Measurements from ENCODE around the gene TAOK3. TPM values are rescaled to one million over a fixed set of nuclear protein-coding genes. Genes with fewer than 3 reads are reported as not detected.
"Not testable (repeated sequence)": the region's sequence is repeated elsewhere in the genome, so short reads cannot be mapped to it uniquely, and the experiment has no call there.

The TAOK3 gene
- polyA plus RNA-seq, 3 donors: 30.5 to 30.7 (median 30.5) TPM

- not testable (repeated sequence) for DNase-seq (ENCODE audit: extremely low read depth in 1 of 11, low read depth in 9 of 11, low spot score in 4 of 11)
Measured at GRCh38 chr12:118129436-118129835, 243.3 kb downstream of the TAOK3 start.

DNA sequence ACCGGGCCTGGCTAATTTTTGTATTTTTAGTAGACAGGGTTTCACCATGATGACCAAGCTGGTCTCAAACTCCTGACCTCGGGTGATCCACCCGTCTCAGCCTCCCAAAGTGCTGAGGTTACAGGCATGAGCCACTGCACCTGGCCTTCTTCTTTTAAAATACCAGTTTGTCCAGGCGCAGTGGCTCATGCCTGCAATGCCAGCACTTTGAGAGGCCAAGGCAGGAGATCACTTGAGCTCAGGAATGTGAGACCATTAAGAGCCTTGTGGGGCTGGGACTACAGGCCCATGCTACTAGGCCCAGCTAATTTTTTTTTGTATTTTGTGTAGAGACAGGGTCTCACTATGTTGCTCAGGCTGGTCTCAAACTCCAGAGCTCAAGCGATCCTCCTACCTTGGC lies 244.8 kb downstream of the TAOK3 start:
- no peak for DNase-seq (ENCODE audit: extremely low read depth in 1 of 11, low read depth in 9 of 11, low spot score in 4 of 11)

DNA sequence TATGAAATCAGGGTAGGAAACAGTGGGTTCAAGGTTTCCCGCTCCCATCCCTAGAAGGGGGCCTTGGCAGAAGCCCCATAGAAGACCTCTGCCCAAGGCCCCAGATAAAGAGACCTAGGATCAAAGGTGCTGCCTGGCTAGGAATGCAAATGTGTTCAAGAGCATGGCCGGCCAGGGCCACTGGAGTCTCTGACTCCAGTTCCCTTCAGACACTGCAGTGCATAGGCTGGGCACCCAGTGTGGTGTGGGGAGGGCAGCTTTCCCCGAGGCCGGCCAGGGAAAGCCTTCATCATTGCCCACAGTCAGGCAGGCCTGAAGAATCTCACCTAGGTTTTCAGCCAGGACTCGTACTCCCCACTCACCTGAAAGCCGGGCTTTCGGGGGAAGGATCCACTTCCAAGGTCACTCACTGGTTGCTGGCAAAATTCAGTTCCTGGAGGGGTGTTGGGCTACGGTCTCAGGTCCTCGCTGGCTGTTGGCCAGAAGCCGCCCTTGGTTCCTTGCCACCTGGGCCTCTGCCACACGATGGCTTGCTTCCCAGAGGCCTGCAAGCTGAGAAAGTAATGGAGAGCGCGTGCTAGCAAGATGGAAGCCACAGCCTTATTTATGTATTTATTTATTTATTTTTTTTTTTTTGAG lies 246.5 kb downstream of the TAOK3 start:
- DNase-seq (ENCODE audit: extremely low read depth in 1 of 11, low read depth in 9 of 11, low spot score in 4 of 11): no peak

GRCh38 chr12:118125743-118126118 lies 247.0 kb downstream of the TAOK3 start:
- DNase-seq (ENCODE audit: extremely low read depth in 1 of 11, low read depth in 9 of 11, low spot score in 4 of 11): no peak

GRCh38 chr12:118124333-118124874 lies 248.3 kb downstream of the TAOK3 start:
- DNase-seq (ENCODE audit: extremely low read depth in 1 of 11, low read depth in 9 of 11, low spot score in 4 of 11): no peak

DNA sequence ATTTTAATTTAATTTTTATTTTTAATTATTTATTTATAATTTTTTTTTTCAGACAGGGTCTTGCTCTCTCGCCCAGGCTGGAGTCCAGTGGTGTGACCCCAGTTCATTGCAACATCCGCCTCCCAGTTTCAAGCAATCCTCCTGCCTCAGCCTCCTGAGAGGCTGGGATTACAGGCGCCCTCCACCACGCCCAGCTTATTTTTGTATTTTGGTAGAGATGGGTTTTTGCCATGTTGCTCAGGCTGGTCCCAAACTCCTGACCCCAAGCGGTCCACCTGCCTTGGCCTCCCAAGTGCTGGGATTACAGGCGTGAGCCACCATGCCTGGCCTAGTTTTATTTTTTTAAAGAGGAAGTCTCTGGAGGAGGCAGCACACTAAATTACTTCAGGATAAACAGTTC lies 250.4 kb downstream of the TAOK3 start:
- DNase-seq (ENCODE audit: extremely low read depth in 1 of 11, low read depth in 9 of 11, low spot score in 4 of 11): no peak

GRCh38 chr12:118120579-118121363 lies 251.9 kb downstream of the TAOK3 start:
- peak in 9 of 11 donors; percentile 33 to 66 (median 57) for DNase-seq (ENCODE audit: extremely low read depth in 1 of 11, low read depth in 9 of 11, low spot score in 4 of 11)

- no peak for DNase-seq (ENCODE audit: extremely low read depth in 1 of 11, low read depth in 9 of 11, low spot score in 4 of 11)
Measured at GRCh38 chr12:118119449-118119879, 253.2 kb downstream of the TAOK3 start.

- no peak for DNase-seq (ENCODE audit: extremely low read depth in 1 of 11, low read depth in 9 of 11, low spot score in 4 of 11)
Measured at GRCh38 chr12:118109088-118109487, 263.6 kb downstream of the TAOK3 start.

DNA sequence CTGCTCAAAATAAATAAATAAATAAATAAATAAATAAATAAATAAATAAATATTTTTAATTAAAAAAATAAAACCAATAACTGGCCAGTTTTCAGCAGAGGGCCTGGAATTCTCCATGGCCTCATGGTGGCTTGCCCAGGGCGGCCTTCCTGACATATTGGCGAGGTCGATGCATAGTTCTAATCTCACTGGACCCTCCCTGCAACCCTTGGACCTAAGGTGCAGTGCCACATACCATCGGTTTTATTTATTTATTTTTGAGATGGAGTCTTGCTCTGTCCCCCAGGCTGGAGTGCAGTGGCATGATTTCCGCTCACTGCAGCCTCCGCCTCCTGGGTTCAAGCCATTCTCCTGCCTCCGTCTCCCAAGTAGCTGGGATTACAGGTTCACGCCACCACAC lies 265.0 kb downstream of the TAOK3 start:
- no peak for DNase-seq (ENCODE audit: extremely low read depth in 1 of 11, low read depth in 9 of 11, low spot score in 4 of 11)

- DNase-seq (ENCODE audit: extremely low read depth in 1 of 11, low read depth in 9 of 11, low spot score in 4 of 11): no peak
Measured at GRCh38 chr12:118107011-118107410, 265.7 kb downstream of the TAOK3 start.

DNA sequence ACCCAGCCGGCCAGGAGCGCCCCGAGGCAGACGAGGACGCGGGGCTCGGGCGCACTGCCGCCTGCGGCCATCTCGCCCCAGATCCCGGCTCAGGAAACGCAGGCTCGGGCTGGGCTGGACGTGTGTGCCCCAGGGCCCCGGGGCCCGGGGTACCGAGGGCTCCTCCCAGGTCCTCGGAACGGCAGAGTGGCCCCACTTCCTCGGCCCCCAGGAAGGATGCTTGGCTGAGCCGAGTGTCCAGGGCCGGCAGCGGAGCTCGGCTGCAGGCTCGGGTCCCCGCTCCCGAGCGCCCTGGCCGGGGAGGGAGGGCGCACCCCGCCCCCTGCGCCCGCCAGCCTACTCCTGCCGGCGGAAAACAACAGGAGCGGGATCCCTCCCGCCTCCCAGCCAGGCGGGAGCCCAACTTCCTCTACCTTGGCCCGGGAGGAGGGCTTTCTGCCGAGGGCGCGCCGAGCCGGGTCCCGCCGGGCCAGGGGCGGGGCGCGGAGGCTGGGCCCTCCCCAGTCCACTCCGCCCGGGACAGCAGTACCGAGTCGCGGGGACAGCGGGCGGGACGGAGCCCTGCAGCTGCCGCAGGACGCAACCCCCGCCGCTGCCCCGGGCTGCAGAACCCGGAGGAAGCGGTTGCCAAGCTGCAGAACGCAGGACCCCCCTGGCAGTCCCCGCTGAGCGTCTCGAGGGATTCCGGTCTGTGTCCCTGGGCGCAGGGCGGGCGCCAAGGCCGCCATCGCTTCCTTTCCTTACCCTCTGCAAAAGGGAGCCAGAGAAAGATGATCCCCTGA lies 268.9 kb downstream of the TAOK3 start, which contains the start of gene VSIG10:
Gene VSIG10, minus strand, starts transcription at position 411 of the 782 bp plus-strand sequence. Its CDS starts 340 bp downstream, at position 71.
- peak in 10 of 11 donors; percentile 8 to 60 (median 41) for DNase-seq (ENCODE audit: extremely low read depth in 1 of 11, low read depth in 9 of 11, low spot score in 4 of 11)

GRCh38 chr12:118103201-118103600 lies 269.5 kb downstream of the TAOK3 start:
- DNase-seq (ENCODE audit: extremely low read depth in 1 of 11, low read depth in 9 of 11, low spot score in 4 of 11): peak in 9 of 11 donors; percentile 10 to 45 (median 25)

GRCh38 chr12:118102609-118103008 lies 270.1 kb downstream of the TAOK3 start:
- no peak for DNase-seq (ENCODE audit: extremely low read depth in 1 of 11, low read depth in 9 of 11, low spot score in 4 of 11)

DNA sequence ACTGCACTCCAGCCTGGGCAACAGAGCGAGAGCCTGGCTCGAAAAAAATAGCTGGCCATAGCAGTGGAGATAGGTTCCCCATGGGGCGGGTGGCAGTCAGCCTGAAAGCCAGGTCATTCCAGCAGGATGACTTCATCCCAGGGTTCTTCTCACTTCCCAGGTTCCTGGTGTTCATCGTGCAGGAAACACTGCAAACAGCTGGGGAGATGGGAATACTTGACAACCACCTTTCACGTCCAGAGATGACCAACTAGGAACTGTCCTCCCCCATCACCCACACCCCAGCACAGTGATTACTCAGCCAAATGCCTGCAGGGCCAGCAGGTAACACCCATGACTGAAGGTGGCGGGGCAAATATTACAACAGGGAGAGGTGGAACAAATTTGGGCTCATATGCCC lies 270.6 kb downstream of the TAOK3 start:
- no peak for DNase-seq (ENCODE audit: extremely low read depth in 1 of 11, low read depth in 9 of 11, low spot score in 4 of 11)

DNA sequence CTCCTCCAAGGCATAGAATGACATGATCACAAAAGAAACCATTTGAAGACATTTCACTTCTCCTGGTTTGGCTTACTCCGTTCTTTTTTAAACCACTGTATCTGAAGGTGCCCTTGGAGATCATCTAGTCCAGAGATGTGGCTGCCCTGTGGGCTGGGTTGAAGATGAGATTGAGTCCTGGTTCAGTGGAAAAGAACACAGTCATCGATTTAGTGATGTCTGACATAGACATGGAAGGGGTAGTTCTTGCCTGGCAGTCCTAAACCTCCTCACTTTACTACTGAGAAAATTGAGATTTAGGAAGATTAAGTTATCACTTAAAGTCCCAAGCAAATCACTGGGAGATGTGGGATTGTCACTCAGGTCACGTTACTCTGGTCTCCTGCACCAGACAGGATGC lies 271.7 kb downstream of the TAOK3 start:
- no peak for DNase-seq (ENCODE audit: extremely low read depth in 1 of 11, low read depth in 9 of 11, low spot score in 4 of 11)
